GM18508 (cell line): Measurements from ENCODE around the gene HNRNPH1.

ENCODE experiments used
- ATAC-seq: cut with Tn5 transposase; IDR thresholded peaks from one replicate; pipeline ENCODE4 v1.9.1; 2021; ENCODE audit warnings: moderate number of reproducible peaks; ENCODE audit not compliant: insufficient read depth, unreplicated experiment

HNRNPH1 gene

DNA sequence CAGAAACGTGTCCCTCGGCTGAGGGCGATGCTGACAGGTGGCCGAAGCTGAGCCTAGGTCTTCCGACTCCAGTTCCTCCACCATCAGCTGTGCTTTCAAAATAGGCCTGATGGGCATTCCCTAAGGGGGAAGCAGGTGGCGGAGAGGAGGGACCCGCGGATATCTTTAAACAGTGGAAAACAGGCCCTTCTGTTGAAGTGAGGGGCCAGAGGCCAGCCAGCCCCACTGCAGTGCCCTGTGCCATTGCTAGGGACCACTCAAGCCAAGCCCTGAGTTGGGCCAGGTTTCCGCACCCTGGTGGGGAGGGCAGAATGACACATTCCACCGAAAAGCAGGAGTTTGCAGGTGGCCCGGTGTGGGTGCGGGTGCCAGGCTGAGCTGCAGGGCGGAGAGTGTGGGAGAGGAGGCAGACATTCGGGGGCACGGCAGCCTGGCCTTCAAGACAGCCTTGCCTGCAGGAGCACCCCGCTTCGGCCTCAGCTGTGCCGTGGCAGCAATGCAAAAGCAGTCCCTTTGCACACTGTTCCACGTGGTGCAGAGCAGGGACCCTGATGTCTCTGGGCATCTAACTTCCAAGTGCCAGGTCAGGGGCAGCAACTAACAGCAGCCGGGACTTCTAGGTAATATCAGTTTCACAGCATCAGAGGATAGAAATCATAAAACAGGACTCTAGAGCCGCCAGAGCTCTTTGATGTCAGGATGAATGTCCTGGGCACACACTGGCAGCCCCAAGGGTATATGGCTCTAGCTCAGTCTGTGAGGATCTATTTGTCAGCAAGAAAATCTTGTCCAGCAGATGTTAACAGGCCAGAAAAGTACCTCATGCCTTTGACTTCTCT lies 17.2 kb downstream of the HNRNPH1 start:
- ATAC-seq: no peak

DNA sequence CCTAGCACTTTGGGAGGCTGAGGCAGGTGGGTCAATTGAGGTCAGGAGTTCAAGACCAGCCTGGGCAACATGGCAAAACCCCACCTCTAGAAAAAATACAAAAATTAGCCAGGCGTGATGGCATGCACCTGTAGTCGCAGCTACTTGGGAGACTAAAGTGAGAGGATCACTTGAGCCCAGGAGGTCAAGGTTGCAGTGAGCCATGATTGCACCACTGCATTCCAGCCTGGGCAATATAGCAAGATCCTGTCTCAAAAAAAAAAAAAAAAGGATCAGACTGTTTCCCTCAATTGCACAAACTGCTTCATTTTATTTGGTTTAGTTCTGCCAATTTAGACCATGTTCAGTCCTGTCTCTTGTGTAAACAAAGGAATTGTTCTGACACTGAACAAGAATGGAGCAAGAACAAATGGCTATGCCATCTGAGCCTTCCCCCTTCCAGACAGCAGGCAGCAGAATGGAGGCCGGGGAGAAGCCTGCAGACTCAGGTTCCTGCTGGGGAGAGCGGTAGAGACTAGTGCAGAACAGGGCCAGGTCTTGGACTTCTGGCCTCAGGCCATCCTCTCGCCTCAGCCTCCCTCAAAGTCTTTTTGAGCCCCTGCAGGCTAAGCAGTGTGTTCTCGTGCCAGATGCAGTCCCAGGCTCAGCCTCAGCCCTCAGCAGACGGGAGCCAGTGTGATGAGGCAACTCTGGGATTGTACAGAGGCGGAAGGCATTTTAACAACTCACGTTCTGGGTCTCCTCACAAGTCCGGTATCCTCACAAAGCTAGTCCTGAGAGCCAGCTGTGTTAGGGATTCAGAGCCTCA lies 18.2 kb downstream of the HNRNPH1 start:
- no peak for ATAC-seq

DNA sequence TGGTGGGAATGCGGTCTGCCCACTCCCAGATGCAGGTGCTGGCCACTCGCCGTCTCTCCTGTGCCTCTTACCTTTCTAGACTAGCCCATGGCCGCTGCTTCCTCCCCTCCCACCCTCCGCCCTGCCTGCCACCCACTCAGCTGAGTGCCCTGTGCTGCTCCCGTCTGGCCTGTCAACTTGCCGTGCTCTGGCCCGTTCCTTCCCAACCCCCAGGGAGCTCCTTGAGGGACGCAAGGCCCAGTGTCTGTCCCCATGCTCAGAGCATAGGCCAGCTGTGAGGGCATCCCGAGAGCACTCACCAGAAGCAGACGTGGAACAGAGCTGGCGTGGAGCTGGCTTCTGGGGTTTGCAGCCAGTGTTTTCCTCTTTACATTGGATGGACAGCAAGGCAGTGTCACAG lies 20.2 kb downstream of the HNRNPH1 start:
- ATAC-seq: no peak

DNA sequence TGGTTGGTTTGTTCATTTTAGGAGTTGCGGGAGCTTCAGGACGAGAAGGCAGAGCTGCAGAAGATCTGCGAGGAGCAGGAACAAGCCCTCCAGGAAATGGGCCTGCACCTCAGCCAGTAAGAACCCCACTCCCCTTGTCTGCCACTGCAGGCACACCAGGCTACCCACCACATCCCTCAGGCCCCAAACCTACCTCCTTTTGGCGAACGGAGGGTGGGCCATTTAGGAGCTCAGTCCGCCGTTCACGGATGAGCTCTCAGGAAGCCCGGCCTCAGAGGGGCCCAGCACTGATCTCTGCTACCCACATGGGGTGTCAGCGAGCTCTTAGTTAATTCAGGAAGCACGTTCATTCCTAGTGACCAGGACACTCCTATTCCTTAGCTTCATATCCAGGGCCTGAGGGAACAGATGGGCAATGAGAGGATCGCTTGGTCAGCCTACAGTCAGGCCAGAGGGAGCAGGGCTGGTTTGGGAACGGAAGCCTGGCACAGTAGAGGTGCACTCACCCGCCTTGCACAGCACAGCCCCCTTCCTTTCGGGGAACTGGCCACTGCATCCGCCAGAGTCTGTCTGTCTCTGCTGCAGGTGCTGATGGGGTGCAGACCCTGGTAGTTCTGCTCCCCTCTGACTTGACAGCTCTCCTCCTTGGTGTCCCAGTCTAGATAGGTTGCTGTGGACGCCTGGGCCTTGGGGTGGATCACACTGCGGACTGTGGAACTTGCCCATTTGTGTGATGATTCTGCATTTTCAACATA lies 21.4 kb downstream of the HNRNPH1 start:
- ATAC-seq: no peak

DNA sequence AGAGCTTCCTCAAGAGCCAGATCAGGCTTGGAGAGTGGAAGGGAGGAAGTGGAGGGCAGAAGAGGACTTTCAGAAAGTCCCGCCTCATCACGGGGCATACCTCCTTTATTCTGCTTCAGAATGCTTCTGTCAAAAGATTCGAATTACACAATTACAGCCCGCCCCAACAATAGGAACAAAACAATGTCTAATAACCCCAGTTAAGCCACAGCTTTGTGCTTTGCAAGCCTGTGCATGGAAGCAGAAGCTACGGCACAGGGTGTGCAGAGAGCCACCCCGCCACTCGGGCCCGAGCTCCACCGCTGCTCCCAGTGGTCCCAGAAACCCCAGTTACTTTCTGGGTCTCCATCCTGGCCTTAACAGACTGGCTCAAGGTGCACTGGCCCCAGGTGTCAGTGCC lies 23.5 kb downstream of the HNRNPH1 start:
- no peak for ATAC-seq

DNA sequence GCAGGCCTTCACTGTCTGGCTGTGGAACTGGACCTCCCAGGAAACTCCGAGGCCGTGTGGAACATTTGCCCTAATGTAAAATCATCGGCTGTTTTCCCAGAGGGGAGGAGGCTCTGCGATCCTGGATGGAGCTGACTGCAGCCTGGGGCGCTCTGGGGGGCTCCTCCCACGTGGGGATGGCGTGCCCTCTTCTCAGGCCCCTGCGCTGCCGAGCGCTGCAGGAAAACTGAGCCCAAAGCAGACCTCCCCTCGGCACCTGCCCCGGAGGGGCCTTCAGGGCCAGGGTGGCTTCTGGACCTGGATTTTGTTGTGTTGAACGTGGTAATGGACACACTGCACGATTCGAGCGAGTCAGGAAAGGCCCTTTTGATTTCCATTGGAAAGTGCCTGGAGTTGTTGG lies 23.9 kb downstream of the HNRNPH1 start:
- ATAC-seq: no peak

DNA sequence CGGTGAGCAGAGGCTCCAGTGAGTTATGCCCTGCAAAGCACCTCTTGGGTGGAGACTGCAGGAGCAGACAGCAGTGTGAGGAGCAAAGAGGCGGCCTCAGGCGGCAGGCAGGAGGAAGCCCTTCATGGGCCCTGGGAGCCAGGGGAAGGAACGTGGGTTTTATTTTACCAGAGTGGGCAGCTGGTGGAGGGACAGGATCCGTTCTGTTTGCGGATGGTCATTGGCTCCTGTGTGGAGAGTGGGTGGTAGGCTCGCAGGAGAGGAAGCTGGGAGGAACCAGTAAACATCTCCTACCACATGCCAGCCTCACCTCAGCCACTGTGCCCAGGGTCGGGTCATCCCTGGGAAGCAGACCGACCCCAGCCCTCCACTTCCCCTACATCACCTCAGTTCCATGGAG lies 24.4 kb downstream of the HNRNPH1 start:
- no peak for ATAC-seq

DNA sequence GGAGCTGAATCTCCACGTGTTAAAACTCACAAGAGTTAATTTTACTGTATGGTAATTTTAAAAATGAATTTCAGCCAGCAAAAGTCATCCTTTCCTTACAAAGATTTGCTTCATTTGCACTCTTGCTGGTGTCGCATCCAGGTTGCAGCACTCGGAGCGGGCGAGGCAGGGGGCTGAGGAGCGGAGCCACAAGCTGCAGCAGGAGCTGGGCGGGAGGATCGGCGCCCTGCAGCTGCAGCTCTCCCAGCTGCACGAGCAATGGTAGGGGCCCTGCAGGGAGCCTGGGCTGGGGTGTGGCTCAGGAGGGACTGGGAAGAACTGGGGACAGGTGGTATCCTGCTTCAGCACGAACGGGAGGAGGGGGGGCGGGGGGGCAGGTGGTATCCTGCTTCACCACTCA lies 27.1 kb downstream of the HNRNPH1 start:
- ATAC-seq: no peak

DNA sequence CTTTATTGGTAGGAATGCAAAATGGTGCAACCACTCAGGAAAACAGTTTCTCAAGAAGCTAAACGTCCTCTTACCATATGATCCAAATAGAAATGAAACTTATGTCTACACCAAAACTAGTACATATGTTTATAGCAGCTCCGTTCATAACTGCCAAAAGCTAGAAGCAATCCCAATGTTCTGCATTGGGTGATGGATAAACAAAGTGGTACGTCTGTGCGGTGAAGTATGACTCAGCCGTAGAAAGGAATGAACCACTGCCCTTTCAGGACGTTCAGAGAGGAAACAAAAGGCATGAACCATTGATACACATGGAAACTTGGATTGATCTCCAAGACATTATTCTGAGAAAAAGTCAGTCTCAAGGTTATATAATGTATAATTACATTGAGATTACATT lies 27.6 kb downstream of the HNRNPH1 start:
- no peak for ATAC-seq

DNA sequence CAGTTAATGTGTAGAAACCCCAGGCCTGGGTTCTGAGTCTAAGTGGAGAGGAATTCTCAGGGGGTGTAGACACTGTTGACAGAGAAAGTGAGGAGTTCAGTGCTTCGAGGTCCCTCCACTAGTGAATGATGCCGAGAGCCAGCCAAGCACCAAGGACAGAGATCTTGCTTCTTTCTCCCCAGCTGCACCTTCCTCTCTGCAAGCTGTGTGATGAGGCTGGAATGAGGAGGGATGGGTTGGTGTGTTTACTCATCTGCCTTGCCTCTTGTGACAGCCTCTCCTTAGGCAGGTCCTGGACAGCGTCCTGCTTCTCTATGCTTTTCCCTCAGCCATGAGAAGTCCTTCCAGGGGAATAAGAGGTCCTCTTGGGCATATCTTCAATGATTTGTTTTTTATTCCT lies 35.3 kb downstream of the HNRNPH1 start:
- no peak for ATAC-seq

DNA sequence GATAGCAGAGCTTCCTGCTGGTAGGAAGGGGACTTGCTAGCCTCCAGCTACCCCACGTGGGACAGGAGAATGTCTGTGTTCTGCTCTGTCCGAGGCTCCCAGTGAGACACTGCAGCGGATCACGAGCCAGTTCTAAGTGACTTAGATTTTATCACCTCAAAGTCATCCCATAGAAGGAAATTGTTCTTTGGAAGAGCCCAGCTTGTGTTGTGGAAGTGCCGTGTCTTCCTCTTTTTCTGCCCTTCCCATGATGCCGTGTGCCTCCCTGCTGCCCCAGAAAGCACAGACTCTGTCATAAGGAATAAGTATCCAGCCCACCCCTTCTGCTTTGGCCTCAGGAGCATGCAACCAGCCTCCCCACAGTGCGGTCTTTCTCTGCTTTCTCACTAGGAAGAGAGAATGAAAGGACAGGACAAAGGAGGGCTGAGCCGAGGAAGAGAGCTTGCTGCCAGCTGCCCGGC lies 37.5 kb downstream of the HNRNPH1 start:
- no peak for ATAC-seq

DNA sequence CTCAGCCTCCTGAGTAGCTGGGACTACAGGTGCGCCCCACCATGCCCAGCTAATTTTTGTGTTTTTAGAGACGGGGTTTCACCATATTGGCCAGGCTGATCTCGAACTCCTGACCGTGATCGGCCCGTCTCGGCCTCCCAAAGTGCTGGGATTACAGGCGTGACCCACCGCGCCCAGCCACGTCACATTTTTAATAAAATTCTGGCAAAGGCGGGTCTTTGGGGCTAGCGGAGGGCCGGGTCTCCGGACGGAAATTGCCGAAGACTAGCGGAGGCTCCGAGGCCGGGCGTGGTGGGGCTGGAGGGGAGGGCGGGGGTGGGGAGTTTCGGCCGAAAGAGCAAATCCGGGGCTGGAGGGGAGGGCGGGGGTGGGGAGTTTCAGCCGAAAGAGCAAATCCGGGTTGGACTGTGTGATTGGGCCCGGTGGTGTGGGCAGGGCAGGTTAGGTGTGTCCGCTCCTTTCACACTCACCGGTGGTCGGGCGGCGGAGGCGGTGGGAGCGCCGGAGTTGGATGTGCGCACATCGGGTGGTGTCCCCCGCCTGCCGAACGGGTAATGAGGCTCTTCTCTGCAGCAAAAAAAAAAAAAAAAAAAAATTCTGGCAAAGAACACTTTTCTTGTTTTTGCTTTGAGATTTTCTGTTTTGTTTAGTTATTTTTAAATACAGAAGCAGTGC lies 46.0 kb downstream of the HNRNPH1 start:
- no peak for ATAC-seq

DNA sequence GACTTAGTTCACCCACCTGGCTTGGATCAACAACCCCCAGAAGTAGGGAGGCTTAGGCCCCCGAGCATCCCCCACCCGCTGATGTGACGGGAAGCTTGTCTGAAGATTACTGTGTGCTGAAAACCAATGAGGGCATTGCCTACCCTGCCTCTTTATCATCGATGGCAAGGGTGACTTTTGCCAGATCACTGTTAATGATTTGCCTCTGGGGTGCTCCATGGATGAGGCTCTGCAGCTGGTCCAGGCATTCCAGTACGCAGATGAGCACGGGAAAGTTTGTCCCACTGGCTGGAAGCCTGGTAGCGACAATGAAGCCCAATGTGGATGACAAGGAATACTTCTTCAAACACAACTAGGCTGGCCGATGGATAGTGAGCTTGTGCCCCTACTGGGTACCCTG lies 51.1 kb downstream of the HNRNPH1 start:
- no peak for ATAC-seq

DNA sequence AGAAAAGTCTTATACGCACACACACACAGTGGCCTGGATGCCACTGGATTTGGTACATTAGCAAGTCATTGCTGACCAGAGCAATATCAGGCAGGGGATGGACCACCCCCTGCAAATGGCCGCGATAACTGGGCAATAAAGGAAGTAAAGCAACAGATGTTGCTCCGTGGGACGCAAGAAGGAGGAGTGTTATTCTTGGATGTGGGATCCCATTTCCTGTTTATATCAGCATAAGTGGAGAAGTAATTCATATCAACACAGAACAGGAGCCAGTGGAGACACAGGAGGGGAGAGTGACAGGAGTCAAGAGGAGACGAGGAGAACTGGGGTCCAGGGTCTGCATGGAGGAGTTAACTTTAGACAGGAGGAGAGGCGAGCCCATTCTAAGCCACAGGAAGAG lies 54.8 kb downstream of the HNRNPH1 start:
- ATAC-seq: no peak

DNA sequence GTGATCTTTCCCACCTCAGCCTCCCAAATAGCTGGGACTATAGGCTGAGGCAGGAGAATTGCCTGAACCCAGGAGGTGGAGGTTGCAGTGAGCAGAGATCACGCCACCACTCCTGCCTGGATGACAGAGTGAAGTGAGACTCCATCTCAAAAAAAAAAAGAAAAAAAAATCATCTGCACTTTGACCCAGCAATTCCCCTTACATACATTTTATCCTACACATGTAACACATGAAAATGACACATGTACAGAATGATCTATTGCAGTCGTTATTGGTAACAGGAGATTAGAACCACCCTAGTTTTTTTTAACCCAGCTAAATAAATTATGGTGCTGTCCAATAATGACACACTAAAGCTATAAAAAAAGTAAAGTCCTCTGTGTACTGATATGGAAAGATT lies 58.9 kb downstream of the HNRNPH1 start:
- no peak for ATAC-seq
